Cardiac fibroblast (primary cell): ENCODE data around the gene ZNF618.
A peak's percentile ranks its signal among the peaks of the same experiment; 100 is the strongest.
"Not testable (repeated sequence)": the region's sequence is repeated elsewhere in the genome, so short reads cannot be mapped to it uniquely, and the experiment has no call there.

Source experiments
- DNase-seq, 2 donors: peaks; one replicate each; pipeline versions ENCODE4 v3.0.0 to v3.0.0-alpha.2; 2010; ENCODE audit warnings: low read depth in 2 of 2
- H3K4me3 ChIP-seq, 2 donors: replicated peaks in 1 of 2; 1 replicate in 1 of 2; 2 replicates in 1 of 2; pipeline ENCODE4 v1.5.1; 2011; ENCODE audit warnings: low read depth in 2 of 2, low read length in 2 of 2, mild to moderate bottlenecking in 2 of 2, moderate library complexity in 1 of 2
- TF ChIP-seq, protein P1 (sequence below): IDR thresholded peaks from one replicate; pipeline ENCODE4 v1.5.1; 2011; ENCODE audit warnings: low read depth, mild to moderate bottlenecking, low read length, inconsistent platforms

The ZNF618 gene

DNA sequence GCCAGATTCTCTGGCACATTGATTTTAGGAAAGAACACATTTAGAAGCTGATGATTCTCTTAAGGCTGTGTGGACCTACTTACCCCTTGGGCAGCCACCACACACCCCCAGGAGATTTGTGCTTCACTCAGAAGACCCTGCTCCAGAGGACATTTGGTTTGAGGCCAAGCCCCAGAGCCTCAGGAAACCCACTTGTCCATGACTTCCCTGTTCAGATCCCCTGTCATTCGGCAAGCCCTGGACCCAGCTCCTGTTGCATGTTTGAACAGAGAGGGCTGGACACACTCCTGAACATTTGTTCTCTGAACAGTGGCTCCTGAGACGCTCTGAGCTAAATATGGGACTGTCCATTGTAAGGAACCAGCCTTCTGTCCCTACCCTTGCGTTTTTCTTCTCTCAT lies 119.9 kb downstream of the ZNF618 start:
- H3K4me3 ChIP-seq = no peak overlapping the region
- DNase-seq = no peak
- TF ChIP-seq, protein P1, sequence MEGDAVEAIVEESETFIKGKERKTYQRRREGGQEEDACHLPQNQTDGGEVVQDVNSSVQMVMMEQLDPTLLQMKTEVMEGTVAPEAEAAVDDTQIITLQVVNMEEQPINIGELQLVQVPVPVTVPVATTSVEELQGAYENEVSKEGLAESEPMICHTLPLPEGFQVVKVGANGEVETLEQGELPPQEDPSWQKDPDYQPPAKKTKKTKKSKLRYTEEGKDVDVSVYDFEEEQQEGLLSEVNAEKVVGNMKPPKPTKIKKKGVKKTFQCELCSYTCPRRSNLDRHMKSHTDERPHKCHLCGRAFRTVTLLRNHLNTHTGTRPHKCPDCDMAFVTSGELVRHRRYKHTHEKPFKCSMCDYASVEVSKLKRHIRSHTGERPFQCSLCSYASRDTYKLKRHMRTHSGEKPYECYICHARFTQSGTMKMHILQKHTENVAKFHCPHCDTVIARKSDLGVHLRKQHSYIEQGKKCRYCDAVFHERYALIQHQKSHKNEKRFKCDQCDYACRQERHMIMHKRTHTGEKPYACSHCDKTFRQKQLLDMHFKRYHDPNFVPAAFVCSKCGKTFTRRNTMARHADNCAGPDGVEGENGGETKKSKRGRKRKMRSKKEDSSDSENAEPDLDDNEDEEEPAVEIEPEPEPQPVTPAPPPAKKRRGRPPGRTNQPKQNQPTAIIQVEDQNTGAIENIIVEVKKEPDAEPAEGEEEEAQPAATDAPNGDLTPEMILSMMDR = no peak

- no peak for DNase-seq
- H3K4me3 ChIP-seq = no peak overlapping the region
- TF ChIP-seq, protein P1 = no peak
Observed at GRCh38 chr9:113996531-113997001, 120.5 kb downstream of the ZNF618 start.

DNA sequence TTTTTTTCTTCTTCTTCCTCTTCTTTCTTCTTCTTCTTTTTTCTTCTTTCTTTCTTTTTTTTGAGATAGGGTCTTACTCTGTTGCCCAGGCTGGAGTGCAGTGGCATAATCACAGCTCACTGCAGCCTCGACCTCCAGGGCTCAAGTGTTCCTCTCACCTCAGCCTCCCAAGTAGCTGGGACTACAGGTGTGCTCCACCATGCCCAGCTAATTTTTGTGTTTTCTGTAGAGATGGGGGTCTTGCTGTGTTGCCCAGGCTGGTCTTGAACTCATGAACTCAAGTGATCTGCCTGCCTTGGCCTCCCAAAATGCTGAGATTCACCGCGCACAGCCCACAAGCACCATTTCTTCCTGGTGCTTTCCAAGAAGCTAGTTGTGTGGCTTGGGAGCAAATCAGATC lies 121.0 kb downstream of the ZNF618 start:
- not testable (repeated sequence) for DNase-seq, H3K4me3 ChIP-seq

GRCh38 chr9:113997610-113998009 lies 121.5 kb downstream of the ZNF618 start:
- H3K4me3 ChIP-seq = no peak overlapping the region
- no peak for DNase-seq
- TF ChIP-seq, protein P1 = no peak

- TF ChIP-seq, protein P1 = no peak
Observed at GRCh38 chr9:113998114-113998513, 122.0 kb downstream of the ZNF618 start.

GRCh38 chr9:113998525-113999255 lies 122.6 kb downstream of the ZNF618 start:
- TF ChIP-seq, protein P1 = no peak
- DNase-seq = peak; percentile 10 to 25
- no peak overlapping the region for H3K4me3 ChIP-seq

More at GRCh38 chr9:113998114-113998513, 122.0 kb downstream of the ZNF618 start:
- H3K4me3 ChIP-seq = no peak overlapping the region
- no peak for DNase-seq

DNA sequence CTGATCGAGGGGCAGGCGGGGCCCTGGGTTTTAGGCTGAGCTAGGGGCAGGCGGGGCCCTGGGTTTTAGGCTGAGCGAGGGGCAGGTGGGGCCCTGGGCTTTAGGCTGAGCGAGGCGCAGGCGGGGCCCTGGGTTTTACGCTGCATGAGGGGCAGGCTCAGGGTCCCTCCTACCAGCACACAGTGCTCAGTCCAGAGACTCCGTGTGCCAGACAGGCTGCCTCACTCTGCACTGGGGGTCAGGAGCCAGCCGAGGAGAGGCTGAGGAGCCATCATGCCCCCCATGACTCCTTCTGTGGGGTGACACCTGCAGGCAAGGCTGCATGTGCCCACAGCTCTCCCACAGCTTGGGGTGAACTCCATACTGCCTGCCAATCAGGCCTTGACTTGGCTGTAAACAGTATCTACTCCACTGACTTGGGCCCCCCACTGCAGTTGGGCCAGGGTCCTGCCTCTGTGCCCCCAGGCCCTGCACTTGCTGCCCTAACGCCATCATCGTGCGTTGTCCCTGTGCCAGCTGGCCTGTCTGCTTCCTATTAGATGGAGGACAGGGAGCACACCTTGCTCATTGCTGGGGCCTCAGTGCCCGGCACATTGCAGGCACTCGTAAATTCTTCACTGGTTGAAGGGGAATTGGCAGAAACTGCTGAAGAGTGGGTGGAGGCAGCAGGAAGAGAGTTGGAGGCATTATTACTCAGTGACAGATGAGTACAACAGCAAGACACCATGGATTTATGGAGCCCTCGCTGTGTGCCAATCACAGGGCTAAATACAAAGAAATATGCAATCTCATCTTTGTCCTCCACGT lies 123.3 kb downstream of the ZNF618 start:
- DNase-seq = no peak
- TF ChIP-seq, protein P1 = no peak
- H3K4me3 ChIP-seq = no peak overlapping the region
